Measurements from ENCODE around the gene IQUB.
"Not testable (repeated sequence)": the region's sequence is repeated elsewhere in the genome, so short reads cannot be mapped to it uniquely, and the experiment has no call there.

Gene IQUB

DNA sequence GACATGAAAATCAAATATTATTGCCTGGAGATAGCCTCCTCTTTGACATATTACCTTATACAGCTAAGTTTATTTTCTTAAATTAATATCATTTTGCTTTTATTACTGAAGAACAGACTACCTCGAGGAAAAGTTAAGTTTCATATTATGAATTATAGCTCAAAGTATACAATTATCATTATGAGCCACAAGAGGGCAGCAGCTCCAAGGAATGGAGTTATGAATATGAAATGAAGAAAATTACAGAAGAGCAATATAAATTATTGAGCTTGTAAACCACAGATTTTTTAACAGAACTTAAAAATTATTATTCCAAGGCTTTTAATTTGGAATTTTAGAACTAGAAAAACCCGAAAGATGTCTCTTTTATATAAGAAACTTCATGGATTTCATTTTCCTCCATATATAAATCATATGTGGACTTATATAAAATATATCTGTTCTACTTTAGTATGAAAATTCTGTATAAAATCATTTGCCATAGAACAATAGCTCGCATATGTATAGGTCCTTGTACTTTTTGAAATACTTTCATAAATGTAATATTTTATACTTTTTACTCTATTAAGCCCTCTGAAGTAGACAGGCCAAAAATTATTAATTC lies 40.1 kb downstream of the IQUB start:
- peaks cover 5% of the 10 kb centered on the region for H3K27me3 Mint-ChIP-seq
- no peaks in the 10 kb centered on the region for H3K9me3 Mint-ChIP-seq
- H3K36me3 Mint-ChIP-seq (ENCODE audit: low read depth): no peaks in the 10 kb centered on the region
- no peak overlapping the region for H3K4me3 Mint-ChIP-seq
- intact Hi-C loops (cut with micrococcal nuclease): loop anchor here (1.0 to 10.0 kb wide), 3 partner anchors 42 to 378 kb away; no protein-coding TSS in a partner anchor
- H3K4me1 Mint-ChIP-seq (ENCODE audit: low read depth): no peaks in the 10 kb centered on the region
- no peak overlapping the region for H3K27ac Mint-ChIP-seq

DNA sequence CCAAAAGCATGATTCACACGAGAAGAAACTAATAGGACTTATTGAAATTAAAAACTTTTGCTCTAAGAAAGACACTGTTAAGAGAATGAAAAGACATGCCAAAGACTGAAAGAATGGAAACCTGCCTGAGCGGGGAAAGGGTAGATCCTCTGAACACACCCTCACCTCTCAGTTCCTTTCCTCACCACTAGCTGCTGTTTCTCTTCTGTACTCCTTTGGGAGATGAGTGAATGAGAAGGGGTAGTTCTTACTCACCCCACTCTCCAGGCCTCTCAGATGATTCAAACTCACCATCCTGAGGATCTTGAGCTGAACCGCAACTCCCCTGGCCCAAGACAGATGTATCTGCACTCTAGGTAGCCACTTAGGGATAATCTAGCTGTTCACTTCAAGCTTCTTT lies 41.9 kb downstream of the IQUB start:
- H3K4me3 Mint-ChIP-seq: no peak overlapping the region
- no peaks in the 10 kb centered on the region for H3K9me3 Mint-ChIP-seq
- H3K4me1 Mint-ChIP-seq (ENCODE audit: low read depth): no peaks in the 10 kb centered on the region
- H3K36me3 Mint-ChIP-seq (ENCODE audit: low read depth): no peaks in the 10 kb centered on the region
- H3K27ac Mint-ChIP-seq: no peak overlapping the region
- intact Hi-C loops (cut with micrococcal nuclease): loop anchor here (5.0 to 10.0 kb wide), 2 partner anchors 192 to 380 kb away; no protein-coding TSS in a partner anchor
- peaks cover 3% of the 10 kb centered on the region for H3K27me3 Mint-ChIP-seq

- H3K36me3 Mint-ChIP-seq (ENCODE audit: low read depth): no peaks in the 10 kb centered on the region
- no peaks in the 10 kb centered on the region for H3K4me1 Mint-ChIP-seq (ENCODE audit: low read depth)
- H3K27ac Mint-ChIP-seq: no peak overlapping the region
- H3K27me3 Mint-ChIP-seq: no peaks in the 10 kb centered on the region
- no peaks in the 10 kb centered on the region for H3K9me3 Mint-ChIP-seq
- intact Hi-C loops (cut with micrococcal nuclease): no loop called here
- no peak overlapping the region for H3K4me3 Mint-ChIP-seq
Measured at GRCh38 chr7:123485721-123486120, 48.7 kb downstream of the IQUB start.

GRCh38 chr7:123485187-123485586 lies 49.2 kb downstream of the IQUB start:
- Mint-ChIP-seq H3K4me3 (no peak overlapping the region), H3K4me1 (ENCODE audit: low read depth) (no peaks in the 10 kb centered on the region), H3K27me3 (no peaks in the 10 kb centered on the region), H3K9me3 (no peaks in the 10 kb centered on the region), H3K27ac (no peak overlapping the region), H3K36me3 (ENCODE audit: low read depth) (no peaks in the 10 kb centered on the region)
- intact Hi-C loops (cut with micrococcal nuclease): no loop called here

- no peak overlapping the region for H3K4me3 Mint-ChIP-seq
- no peaks in the 10 kb centered on the region for H3K36me3 Mint-ChIP-seq (ENCODE audit: low read depth)
- H3K9me3 Mint-ChIP-seq: no peaks in the 10 kb centered on the region
- intact Hi-C loops (cut with micrococcal nuclease): no loop called here
- H3K4me1 Mint-ChIP-seq (ENCODE audit: low read depth): no peaks in the 10 kb centered on the region
- H3K27ac Mint-ChIP-seq: no peak overlapping the region
- no peaks in the 10 kb centered on the region for H3K27me3 Mint-ChIP-seq
Measured at GRCh38 chr7:123484199-123484598, 50.2 kb downstream of the IQUB start.

GRCh38 chr7:123480107-123480506 lies 54.3 kb downstream of the IQUB start:
- H3K4me3 Mint-ChIP-seq: no peak overlapping the region
- no peaks in the 10 kb centered on the region for H3K27me3 Mint-ChIP-seq
- H3K36me3 Mint-ChIP-seq (ENCODE audit: low read depth): no peaks in the 10 kb centered on the region
- H3K27ac Mint-ChIP-seq: no peak overlapping the region
- peaks cover 9% of the 10 kb centered on the region for H3K9me3 Mint-ChIP-seq
- intact Hi-C loops (cut with micrococcal nuclease): no loop called here
- no peaks in the 10 kb centered on the region for H3K4me1 Mint-ChIP-seq (ENCODE audit: low read depth)

DNA sequence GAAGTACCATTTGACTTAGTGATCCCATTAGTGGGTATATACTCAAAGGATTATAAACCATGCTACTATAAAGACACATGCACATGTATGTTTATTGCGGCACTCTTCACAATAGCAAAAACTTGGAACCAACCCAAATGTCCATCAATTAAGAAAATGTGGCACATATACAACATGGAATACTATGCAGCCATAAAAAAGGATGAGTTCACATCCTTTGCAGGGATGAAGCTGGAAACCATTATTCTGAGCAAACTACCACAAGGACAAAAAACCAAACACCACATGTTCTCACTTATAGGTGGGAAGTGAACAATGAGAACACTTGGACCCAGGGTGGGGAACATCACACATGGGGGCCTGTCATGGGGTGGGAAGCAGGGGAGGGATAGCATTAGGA lies 56.3 kb downstream of the IQUB start:
- H3K27me3 Mint-ChIP-seq; H3K36me3 Mint-ChIP-seq (ENCODE audit: low read depth); intact Hi-C loops (cut with micrococcal nuclease); H3K27ac Mint-ChIP-seq; H3K4me1 Mint-ChIP-seq (ENCODE audit: low read depth); H3K9me3 Mint-ChIP-seq; H3K4me3 Mint-ChIP-seq: not testable (repeated sequence)

GRCh38 chr7:123472750-123473445 lies 61.5 kb downstream of the IQUB start:
- intact Hi-C loops (cut with micrococcal nuclease): no loop called here
- no peaks in the 10 kb centered on the region for H3K36me3 Mint-ChIP-seq (ENCODE audit: low read depth)
- H3K27ac Mint-ChIP-seq: no peak overlapping the region
- H3K4me3 Mint-ChIP-seq: no peak overlapping the region
- no peaks in the 10 kb centered on the region for H3K27me3 Mint-ChIP-seq
- H3K4me1 Mint-ChIP-seq (ENCODE audit: low read depth): no peaks in the 10 kb centered on the region
- H3K9me3 Mint-ChIP-seq: peaks cover 9% of the 10 kb centered on the region

DNA sequence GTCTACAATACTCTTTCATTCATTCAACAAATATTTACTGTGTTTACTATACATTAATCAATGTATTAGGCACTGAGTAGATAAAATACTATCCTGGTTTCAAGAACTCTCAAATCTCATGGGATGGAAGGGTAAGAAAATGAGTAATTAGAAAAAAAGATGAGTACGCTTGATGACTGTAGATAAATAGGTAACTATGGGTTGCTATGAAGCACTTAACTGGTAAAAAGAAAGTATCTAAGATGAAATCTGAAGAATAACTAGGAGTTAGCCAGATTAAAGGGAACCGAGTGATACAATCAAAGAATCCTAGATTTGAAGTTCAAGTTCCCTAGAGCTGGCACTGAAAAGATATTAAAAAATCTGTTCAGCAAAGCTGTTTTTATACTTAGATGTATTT lies 62.1 kb downstream of the IQUB start:
- Mint-ChIP-seq H3K27ac (no peak overlapping the region), H3K4me1 (ENCODE audit: low read depth) (no peaks in the 10 kb centered on the region), H3K36me3 (ENCODE audit: low read depth) (no peaks in the 10 kb centered on the region), H3K9me3 (peaks cover 9% of the 10 kb centered on the region), H3K4me3 (no peak overlapping the region), H3K27me3 (no peaks in the 10 kb centered on the region)
- intact Hi-C loops (cut with micrococcal nuclease): no loop called here

- H3K36me3 Mint-ChIP-seq (ENCODE audit: low read depth): no peaks in the 10 kb centered on the region
- no peaks in the 10 kb centered on the region for H3K27me3 Mint-ChIP-seq
- no peak overlapping the region for H3K27ac Mint-ChIP-seq
- no peaks in the 10 kb centered on the region for H3K9me3 Mint-ChIP-seq
- no peaks in the 10 kb centered on the region for H3K4me1 Mint-ChIP-seq (ENCODE audit: low read depth)
- no peak overlapping the region for H3K4me3 Mint-ChIP-seq
- intact Hi-C loops (cut with micrococcal nuclease): no loop called here
Measured at GRCh38 chr7:123468303-123468702, 66.1 kb downstream of the IQUB start.

DNA sequence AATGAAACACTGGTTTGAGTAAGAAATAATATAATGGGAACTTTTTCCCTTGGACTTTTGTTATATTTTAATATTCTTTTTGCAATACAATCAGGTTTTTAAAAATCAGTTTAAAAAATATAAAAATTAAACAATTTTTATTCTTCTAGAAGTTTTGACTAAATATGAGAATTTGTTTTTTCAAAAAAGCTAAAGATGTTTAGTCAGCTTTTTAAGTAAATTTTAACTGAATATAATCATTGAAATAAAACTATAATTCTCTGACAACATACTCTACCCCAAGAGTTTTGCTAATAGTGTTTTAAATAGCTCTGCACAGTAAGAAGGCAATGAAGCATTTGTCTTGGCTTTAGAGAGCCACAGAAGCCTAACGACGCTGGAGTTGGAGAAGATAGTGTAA lies 70.5 kb downstream of the IQUB start:
- Mint-ChIP-seq H3K36me3 (ENCODE audit: low read depth) (no peaks in the 10 kb centered on the region), H3K4me3 (no peak overlapping the region), H3K27ac (no peak overlapping the region), H3K27me3 (no peaks in the 10 kb centered on the region), H3K9me3 (no peaks in the 10 kb centered on the region), H3K4me1 (ENCODE audit: low read depth) (no peaks in the 10 kb centered on the region)
- intact Hi-C loops (cut with micrococcal nuclease): no loop called here

- Mint-ChIP-seq H3K27me3 (no peaks in the 10 kb centered on the region), H3K9me3 (no peaks in the 10 kb centered on the region), H3K4me3 (no peak overlapping the region), H3K27ac (no peak overlapping the region), H3K4me1 (ENCODE audit: low read depth) (no peaks in the 10 kb centered on the region), H3K36me3 (ENCODE audit: low read depth) (no peaks in the 10 kb centered on the region)
- intact Hi-C loops (cut with micrococcal nuclease): no loop called here
Measured at GRCh38 chr7:123460616-123461015, 73.8 kb downstream of the IQUB start.

DNA sequence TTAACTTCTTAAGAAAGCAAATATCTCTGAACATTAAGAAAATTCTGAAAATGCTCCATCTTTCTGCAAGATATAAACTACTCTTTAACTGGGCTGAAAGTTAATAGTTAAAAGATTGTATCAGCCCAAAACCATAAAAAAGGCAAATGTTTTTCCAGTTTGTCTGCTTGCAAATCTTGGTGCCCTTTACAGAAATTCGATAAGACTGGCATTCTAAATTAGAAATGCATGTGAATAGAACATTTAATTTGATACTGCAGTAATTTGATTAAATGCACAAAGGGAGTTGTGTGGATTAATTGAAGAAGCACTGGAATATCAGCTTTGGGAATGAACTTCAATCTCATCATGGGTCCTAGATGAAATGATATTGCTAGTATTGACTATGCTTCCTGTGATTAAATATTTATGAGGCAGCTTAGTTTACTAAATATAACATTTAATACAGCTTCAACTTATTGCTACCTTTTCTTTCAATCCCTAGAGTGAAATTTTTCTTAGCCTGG lies 78.4 kb downstream of the IQUB start:
- Mint-ChIP-seq H3K36me3 (ENCODE audit: low read depth) (no peaks in the 10 kb centered on the region), H3K27ac (no peak overlapping the region), H3K4me3 (no peak overlapping the region), H3K27me3 (no peaks in the 10 kb centered on the region), H3K9me3 (peaks cover 11% of the 10 kb centered on the region), H3K4me1 (ENCODE audit: low read depth) (no peaks in the 10 kb centered on the region)
- intact Hi-C loops (cut with micrococcal nuclease): no loop called here

GRCh38 chr7:123440101-123440548 lies 94.3 kb downstream of the IQUB start:
- Mint-ChIP-seq H3K36me3 (ENCODE audit: low read depth) (no peaks in the 10 kb centered on the region), H3K4me3 (no peak overlapping the region), H3K27me3 (no peaks in the 10 kb centered on the region), H3K27ac (no peak overlapping the region), H3K9me3 (peaks cover 19% of the 10 kb centered on the region), H3K4me1 (ENCODE audit: low read depth) (no peaks in the 10 kb centered on the region)
- intact Hi-C loops (cut with micrococcal nuclease): no loop called here

DNA sequence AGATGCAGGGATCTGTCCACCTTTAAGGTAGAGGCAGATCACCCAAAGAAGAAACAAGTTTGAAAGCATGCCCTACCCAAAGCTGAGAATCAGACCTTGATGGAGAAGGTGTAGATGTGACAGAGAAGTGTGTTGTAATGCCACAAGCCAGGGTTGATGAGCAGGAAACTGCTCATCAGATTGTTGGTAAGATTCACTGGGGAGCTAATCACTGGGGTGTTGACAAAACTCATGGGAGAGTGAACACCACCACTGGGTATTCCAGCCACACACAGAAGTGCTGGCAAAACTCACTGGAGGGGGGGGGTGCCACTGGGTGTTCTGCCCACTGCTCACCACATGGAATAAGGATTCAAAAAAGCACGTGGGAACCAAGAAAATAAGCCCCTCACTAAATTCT lies 95.2 kb downstream of the IQUB start:
- no peak overlapping the region for H3K4me3 Mint-ChIP-seq
- H3K4me1 Mint-ChIP-seq (ENCODE audit: low read depth): no peaks in the 10 kb centered on the region
- peaks cover 10% of the 10 kb centered on the region for H3K9me3 Mint-ChIP-seq
- H3K36me3 Mint-ChIP-seq (ENCODE audit: low read depth): no peaks in the 10 kb centered on the region
- intact Hi-C loops (cut with micrococcal nuclease): no loop called here
- no peak overlapping the region for H3K27ac Mint-ChIP-seq
- no peaks in the 10 kb centered on the region for H3K27me3 Mint-ChIP-seq

All from dendritic cell treated with granulocyte-macrophage colony-stimulating factor and Interleukin-4, amounts not matched to agents 40 ng/mL and 50 ng/mL, for 4 days (primary cell).